ENCODE data around the gene PHAF1. TPM values are rescaled to one million over a fixed set of nuclear protein-coding genes. Genes with fewer than 3 reads are reported as not detected.

PHAF1 gene
- total and polyA plus RNA-seq, 2 of the 8 experiments (the other 6 are each of a cell fraction or from before 2014, with no cell fraction given): 18.6 to 26.4 TPM

DNA sequence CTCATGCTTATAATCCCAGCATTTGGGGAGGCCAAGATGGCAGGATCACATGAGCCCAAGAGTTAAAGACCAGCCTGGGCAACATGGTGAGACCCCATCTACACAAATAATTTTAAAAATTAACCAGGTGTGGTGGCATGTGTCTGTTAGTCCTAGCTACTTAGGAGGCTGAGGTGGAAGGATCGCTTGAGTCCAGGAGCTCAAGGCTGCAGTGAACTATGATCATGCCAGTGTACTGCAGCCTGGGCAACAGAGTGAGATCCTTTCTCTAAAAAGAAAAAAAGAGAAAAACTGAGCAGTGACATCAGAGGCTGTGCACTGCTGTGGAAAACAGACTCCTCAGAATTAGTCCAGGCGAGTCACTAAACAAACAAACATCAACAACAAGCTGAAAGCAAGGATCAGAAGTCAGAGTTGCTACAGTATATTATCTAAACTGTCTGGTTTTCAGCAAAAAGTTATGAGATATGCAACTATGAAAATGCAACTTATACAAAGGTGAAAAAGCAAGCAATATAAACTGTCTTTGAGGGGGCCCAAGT lies 41.5 kb upstream of the PHAF1 start (continued):
- TF ChIP-seq JUN (IDR thresholded peaks at IDR 0.05; ENCODE audit: low read depth, low read length) (no peak), KDM1A (IDR thresholded peaks at IDR 0.05; ENCODE audit: borderline replicate concordance, low read length) (no peak), SP4 (IDR thresholded peaks at IDR 0.05; ENCODE audit: low read length) (no peak), RBBP5 (IDR thresholded peaks at IDR 0.05; ENCODE audit: borderline replicate concordance, low read depth, low read length) (no peak)

Measured in H1 (cell line).